Activated CD4-positive, alpha-beta T cell treated with anti-CD3 and anti-CD28 coated beads for 48 hours (primary cell): Measurements from ENCODE around the gene NPY4R2.
"Not testable (repeated sequence)": the region's sequence is repeated elsewhere in the genome, so short reads cannot be mapped to it uniquely, and the experiment has no call there.

Experiments
- DNase-seq: peaks from one replicate; pipeline ENCODE4 v3.0.0-alpha.2; 2020

Gene NPY4R2, protein sequence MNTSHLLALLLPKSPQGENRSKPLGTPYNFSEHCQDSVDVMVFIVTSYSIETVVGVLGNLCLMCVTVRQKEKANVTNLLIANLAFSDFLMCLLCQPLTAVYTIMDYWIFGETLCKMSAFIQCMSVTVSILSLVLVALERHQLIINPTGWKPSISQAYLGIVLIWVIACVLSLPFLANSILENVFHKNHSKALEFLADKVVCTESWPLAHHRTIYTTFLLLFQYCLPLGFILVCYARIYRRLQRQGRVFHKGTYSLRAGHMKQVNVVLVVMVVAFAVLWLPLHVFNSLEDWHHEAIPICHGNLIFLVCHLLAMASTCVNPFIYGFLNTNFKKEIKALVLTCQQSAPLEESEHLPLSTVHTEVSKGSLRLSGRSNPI

GRCh38 chr10:47918475-47918874 lies at the start of gene NPY4R2:
NPY4R2 (plus strand) TSS chr10:47918662; CDS start chr10:47921988, 3,326 bp downstream.
- not testable (repeated sequence) for DNase-seq

DNA sequence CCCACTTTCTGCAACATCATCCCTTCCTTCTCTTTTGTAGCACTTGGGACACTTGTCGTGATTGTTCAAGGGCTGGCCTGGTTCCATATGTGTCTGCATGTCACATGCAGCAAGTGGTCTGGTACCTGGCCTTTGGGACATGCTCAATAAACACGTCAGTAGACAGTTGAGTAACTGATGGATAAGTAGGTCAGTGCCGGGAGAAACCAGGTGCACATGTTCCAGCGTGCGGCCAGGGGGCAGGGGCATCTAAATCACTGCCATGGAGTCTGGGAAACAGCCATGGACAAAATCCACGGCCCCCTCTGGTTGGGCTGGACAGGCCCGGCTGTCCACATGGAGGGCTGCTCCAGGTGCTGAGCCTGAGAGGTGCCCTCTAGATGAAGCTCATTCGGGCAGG lies 47.6 kb upstream of the NPY4R2 start:
- not testable (repeated sequence) for DNase-seq

GRCh38 chr10:47871485-47872180 lies 46.8 kb upstream of the NPY4R2 start:
- DNase-seq, result not testable (repeated sequence)

GRCh38 chr10:47872236-47872635 lies 46.2 kb upstream of the NPY4R2 start:
- DNase-seq, result not testable (repeated sequence)

GRCh38 chr10:47884239-47884638 lies 34.2 kb upstream of the NPY4R2 start:
- DNase-seq, result not testable (repeated sequence)

- DNase-seq, result not testable (repeated sequence)
These were observed 33.5 kb upstream of the NPY4R2 start for GRCh38 chr10:47884934-47885333.

DNA sequence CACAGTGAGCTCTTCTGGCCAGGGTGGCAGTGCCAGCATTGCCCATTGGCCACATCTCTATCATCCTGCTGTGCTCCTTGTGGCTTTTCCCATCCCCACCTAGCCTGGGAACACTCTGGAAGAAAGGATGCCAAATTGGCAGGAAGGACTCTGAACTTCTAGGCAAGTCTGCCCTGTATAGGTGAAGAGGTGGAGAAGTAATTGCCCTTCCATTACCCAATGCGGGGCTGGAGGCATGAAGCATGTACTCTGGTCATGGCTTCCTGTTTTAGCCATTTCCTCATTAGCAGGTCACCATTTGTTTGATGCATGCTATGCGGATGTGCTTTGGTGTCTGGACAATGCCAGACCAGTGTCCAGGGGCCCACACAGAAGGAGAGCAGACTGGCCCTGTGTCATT lies 32.1 kb upstream of the NPY4R2 start:
- not testable (repeated sequence) for DNase-seq

DNA sequence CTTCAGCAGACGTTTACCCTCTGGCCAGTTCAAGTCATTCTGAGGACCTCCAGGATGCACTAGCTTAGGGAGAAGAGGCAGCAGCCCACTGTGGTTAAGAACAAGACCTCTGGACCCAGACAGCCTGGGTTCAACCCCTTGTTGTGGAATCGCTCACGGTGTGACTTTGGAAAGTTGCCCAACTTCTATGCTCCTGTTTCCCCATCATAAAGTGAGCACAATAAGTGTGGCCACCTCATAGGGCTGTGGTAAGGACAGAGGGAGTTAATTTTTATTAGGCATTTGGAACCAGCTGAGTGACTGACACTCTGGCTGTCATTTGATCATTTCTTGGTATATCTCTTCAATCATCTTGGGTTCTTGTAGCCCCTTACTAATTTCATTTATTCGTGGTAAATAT lies 31.6 kb upstream of the NPY4R2 start:
- not testable (repeated sequence) for DNase-seq

- not testable (repeated sequence) for DNase-seq
These were observed 27.7 kb upstream of the NPY4R2 start for GRCh38 chr10:47890737-47891136.

DNA sequence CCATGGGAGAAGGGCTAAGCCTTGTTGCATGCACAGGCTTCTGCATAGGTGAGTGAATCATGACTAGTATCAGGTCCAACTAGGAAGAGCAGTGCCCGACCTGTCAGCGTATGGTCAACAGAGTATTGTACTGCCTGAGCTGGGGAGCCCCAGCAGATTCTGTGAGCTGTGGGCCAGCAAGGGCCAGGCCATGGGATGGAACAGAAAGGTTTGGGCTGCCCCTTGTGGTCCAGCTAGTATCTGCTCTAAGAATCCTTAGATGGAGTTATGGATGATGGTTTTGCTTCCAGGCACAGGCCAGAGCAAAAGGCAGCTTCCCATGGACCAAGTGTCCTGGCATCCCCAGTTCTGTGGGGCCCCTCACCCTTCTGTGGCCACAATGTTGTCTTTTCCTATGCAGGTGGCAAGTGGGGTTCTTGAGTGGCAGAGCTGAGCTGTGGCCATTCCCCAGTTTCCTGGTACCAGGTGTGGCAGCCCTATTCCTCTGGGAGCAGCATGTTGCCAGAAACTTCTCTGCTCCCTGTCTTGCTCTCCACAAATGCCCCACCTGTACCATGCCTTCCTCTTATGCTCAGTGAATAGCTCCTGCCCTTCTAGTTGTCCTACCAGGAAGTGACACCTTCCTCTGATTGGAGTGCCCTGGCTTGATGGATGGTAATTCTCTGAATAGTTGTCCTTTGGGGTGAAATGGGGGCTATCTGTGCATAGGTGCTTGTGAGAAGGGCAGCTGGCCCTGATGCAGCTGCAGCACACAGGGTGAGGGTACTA lies 25.8 kb upstream of the NPY4R2 start:
- DNase-seq, result not testable (repeated sequence)

DNA sequence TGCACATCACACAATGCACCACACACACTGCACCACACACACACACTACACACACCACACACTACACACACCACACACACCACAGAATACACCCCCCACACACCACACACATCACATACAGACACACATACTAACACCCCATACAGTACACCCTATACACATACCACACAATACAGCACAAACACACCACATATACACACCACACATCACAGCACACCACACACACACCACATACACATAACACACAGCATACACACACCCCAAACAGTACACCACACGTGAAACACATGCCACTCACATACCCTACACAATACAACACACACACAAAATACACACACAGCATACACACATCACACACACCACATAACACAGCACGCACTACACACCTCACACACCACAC lies 23.9 kb upstream of the NPY4R2 start:
- DNase-seq, result not testable (repeated sequence)

- DNase-seq, result not testable (repeated sequence)
These were observed 20.6 kb upstream of the NPY4R2 start for GRCh38 chr10:47897813-47898212.

DNA sequence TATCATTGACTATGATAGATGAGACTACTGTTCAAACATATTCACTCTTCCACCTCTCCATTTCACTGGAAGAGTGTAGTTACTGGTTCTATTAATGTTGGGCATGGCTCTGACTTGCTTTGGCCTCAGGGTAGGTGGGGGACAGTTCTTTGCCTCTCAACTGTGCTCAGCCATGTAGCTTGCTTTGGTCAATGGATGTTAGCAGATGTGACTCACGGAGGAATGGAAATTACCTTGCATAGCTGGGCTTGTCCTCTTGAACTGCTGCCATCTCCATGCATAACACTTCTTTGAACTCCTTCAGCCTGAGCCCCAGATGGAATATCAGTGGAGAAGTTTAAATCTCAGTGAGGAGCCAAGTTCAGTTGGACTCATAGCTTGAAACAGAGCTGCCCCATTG lies 9.1 kb upstream of the NPY4R2 start:
- DNase-seq, result not testable (repeated sequence)

DNA sequence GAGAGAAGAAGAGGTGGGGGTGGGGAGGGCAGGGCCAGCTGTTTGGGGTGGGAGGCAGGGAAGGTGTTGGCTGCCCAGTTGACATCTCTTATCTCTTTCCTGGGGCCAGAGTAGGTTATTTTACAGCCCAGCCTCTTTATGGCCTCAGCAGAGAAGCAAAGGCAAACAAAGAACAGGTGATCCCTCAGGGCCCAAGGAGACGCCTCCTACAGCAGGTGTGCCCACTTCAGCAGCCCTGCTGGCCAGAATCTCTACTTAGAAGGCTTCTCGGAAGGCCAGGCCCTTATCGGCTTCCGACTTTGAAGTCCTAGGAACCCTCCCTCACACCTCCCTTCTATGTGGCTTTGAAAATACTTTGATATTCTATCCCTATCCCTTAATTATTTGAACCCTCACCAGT lies 8.0 kb upstream of the NPY4R2 start:
- DNase-seq, result not testable (repeated sequence)

DNA sequence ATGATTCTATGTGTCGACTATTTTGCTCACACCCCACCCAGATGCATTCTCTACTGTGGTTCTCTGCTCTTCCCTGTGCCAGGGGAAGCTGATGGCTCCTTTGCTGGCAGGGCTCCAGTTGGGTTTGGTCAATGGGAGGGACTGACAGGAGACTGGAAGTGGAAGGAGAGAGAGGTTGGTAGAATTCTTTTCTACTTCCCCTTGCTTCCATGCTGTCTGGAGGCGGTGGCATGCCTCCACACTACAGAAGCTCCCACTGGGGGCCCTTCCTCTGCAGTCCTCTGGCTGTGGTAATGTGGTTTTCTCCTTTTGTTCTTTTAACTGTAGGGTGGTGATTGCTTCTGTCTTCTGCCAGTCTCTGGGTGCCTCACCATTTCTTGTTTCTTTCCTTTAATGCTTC lies 4.4 kb upstream of the NPY4R2 start:
- DNase-seq, result not testable (repeated sequence)

DNA sequence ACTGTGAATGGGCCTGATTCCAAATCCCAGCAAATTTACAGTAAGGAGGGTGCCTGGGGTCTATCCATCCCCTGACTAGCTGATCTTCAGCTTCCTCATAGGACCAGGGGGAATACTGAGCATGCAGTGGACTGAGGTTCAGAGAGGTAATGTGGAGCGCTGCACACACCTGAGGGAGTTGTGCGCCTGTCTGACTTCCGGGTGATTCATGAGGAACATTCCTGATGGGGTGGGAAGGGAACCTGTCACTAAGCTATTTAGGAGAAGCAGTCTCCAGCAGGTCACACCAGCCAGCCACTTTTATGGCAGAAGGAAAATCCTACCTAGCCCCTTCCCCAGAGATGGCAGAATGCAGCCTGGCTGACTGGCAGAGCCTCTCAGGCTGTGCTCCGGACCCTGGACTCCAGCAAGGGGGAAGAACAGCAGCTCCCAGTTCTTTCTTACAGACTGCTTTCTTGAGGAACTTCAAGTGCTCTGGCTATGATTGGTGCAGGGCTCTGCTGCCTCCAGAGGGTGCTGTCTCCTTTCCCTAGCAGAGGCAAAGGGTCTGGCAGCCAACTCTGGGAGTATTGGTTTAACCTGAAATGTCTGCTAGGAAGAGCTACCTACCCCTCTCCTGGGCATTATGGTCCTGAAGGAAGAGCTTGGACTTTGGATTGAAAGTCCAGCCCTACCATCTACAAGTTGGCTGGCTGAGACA lies 2.5 kb upstream of the NPY4R2 start:
- not testable (repeated sequence) for DNase-seq

GRCh38 chr10:47920610-47921009 lies 2.1 kb downstream of the NPY4R2 start:
- not testable (repeated sequence) for DNase-seq

DNA sequence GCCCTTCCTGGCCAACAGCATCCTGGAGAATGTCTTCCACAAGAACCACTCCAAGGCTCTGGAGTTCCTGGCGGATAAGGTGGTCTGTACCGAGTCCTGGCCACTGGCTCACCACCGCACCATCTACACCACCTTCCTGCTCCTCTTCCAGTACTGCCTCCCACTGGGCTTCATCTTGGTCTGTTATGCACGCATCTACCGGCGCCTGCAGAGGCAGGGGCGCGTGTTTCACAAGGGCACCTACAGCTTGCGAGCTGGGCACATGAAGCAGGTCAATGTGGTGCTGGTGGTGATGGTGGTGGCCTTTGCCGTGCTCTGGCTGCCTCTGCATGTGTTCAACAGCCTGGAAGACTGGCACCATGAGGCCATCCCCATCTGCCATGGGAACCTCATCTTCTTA lies 4.0 kb downstream of the NPY4R2 start:
- not testable (repeated sequence) for DNase-seq

DNA sequence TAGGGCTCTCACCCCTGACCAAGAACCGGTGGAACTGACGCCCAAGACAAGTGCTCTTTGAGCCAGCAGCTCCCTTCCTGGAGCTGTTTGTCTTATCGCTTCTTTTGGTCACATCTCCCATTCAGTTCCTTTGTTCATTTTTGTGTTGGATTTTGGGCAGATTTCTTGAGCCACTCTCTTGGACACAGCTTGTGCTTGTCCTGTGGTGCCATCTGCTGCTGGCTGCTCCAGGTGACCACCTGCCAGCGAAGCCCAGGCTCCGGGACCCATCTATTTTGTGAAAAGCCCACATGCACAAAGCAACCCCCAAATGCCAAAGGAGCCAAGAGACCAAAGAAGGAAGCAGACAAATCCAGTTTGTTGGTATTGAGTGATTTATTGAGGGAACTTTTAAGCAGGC lies 6.2 kb downstream of the NPY4R2 start:
- DNase-seq, result not testable (repeated sequence)

GRCh38 chr10:47927147-47927916 lies 8.9 kb downstream of the NPY4R2 start:
- DNase-seq, result not testable (repeated sequence)

GRCh38 chr10:47928225-47928624 lies 9.8 kb downstream of the NPY4R2 start:
- not testable (repeated sequence) for DNase-seq

DNA sequence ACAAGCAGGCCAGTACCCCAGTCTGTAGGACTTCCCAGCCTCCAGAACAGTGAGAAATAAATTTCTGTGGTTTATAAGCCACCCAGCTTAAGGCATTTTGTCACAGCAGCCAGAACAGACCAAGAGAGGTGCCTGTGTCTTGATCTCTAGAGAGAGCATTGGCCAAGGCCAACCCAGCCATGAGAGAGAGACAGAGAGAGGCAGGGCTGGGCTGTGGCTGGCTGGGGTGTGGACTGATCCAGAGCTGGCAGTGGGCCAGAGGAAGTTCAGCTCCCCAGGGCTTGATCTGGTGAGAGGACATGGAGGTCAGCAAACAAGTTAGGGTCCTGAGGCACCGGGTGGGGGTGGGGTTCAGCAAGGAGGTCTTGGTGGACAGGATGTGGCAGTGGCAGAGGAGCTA lies 14.4 kb downstream of the NPY4R2 start:
- not testable (repeated sequence) for DNase-seq
